GM12878 (cell line): ENCODE results near the gene PIK3R5. TPM values are rescaled to one million over a fixed set of nuclear protein-coding genes. Genes with fewer than 3 reads are reported as not detected.

Experiments used
- ATAC-seq: fragments of 200-7000 bp; cut with Tn5 transposase; 3 replicates; pipeline ENCODE4 v1.9.1; 2020; ENCODE audit warnings: mild to moderate bottlenecking, moderate library complexity
- BruUV-seq: library from RNA; stranded (reverse); fragments of 400-500 nt; replicated peaks from 2 replicates; lab custom pipeline; 2021; lab: Mats Ljungman, UMichigan
- CTCF ChIA-PET: fragments of 300-600 bp; sonication (Branson Sonifier 250); formaldehyde crosslinking; extraction: SDS; loops from one replicate; lab custom pipeline; 2021; ENCODE audit warnings: inconsistent platforms; lab: Yijun Ruan, JAX
- POLR2A ChIA-PET: fragments of 350-600 bp; formaldehyde crosslinking; extraction: SDS; loops from one replicate; lab custom pipeline; 2021; ENCODE audit warnings: inconsistent platforms; lab: Charles Lee
- RAD21 ChIA-PET: fragments of 300-600 bp; sonication (Branson Sonifier 250); formaldehyde crosslinking; loops from one replicate; lab custom pipeline; 2023; ENCODE audit warnings: antibody characterized with exemption; ENCODE audit not compliant: unreplicated experiment; lab: Charles Lee
- SMC1A ChIA-PET: fragments of 300-600 bp; sonication (Branson Sonifier 250); formaldehyde crosslinking; loops from one replicate; lab custom pipeline; 2023; ENCODE audit not compliant: unreplicated experiment, uncharacterized antibody; lab: Charles Lee
- DNase-seq: peaks from one replicate; pipeline ENCODE4 v3.0.0-alpha.2; 2011; ENCODE audit warnings: low read depth, low spot score
- FAIRE-seq: peaks from 3 replicates; lab custom pipeline; 2011; peaks lifted over from hg19 to GRCh38; lab: Jason Lieb, UNC
- H2AFZ ChIP-seq: 2 replicates; pipeline ENCODE4 v1.6.0; 2011; ENCODE audit warnings: low read depth, low read length, control low read depth; ENCODE audit not compliant: control insufficient read depth
- H3K27ac ChIP-seq: 2 replicates; pipeline ENCODE4 v1.5.1; 2011; ENCODE audit warnings: control low read depth; ENCODE audit not compliant: control insufficient read depth, insufficient read depth
- H3K27me3 ChIP-seq, 2 experiments: replicated peaks in 1 of 2; 2 replicates each; pipeline versions ENCODE4 v1.6.0 to v1.6.1; 2011; ENCODE audit warnings: low read length in 1 of 2; ENCODE audit not compliant: control insufficient read depth in 2 of 2, insufficient read depth in 2 of 2
- H3K36me3 ChIP-seq, 2 experiments: 2 replicates each; pipeline ENCODE4 v1.5.1; 2011; ENCODE audit warnings: low read length in 1 of 2; ENCODE audit not compliant: control insufficient read depth in 2 of 2, insufficient read depth in 2 of 2
- H3K4me1 ChIP-seq: 2 replicates; pipeline ENCODE4 v1.6.1; 2011; ENCODE audit warnings: mild to moderate bottlenecking, low read length, moderate library complexity, mixed read lengths; ENCODE audit not compliant: control insufficient read depth, insufficient read depth
- H3K4me2 ChIP-seq: 2 replicates; pipeline ENCODE4 v1.6.0; 2011; ENCODE audit warnings: control low read depth; ENCODE audit not compliant: control insufficient read depth, insufficient read depth
- H3K4me3 ChIP-seq: fragments of 200-600 bp; sonication (generic); 2 replicates; pipeline ENCODE4 v1.5.1; 2016
- H3K79me2 ChIP-seq: 2 replicates; pipeline ENCODE4 v1.6.0; 2011; ENCODE audit warnings: low read length; ENCODE audit not compliant: control insufficient read depth, insufficient read depth
- H3K9ac ChIP-seq: 2 replicates; pipeline ENCODE4 v1.8.0; 2011; ENCODE audit warnings: low read length, control low read depth, mixed read lengths; ENCODE audit not compliant: control insufficient read depth, insufficient read depth
- H3K9me3 ChIP-seq: replicated peaks from 3 replicates; pipeline ENCODE4 v1.5.1; 2011; ENCODE audit warnings: mild to moderate bottlenecking, low read length; ENCODE audit not compliant: control insufficient read depth, insufficient read depth
- H4K20me1 ChIP-seq: 2 replicates; pipeline ENCODE4 v1.6.0; 2011; ENCODE audit not compliant: control insufficient read depth, insufficient read depth
- IKZF2 ChIP-seq, 2 experiments: fragments of 450-650 bp; IDR thresholded peaks; 2 replicates each; pipeline ENCODE4 v1.6.1; 2017; ENCODE audit warnings: mild to moderate bottlenecking in 2 of 2, moderate library complexity in 2 of 2
- IRF5 ChIP-seq: fragments of 450-650 bp; IDR thresholded peaks from 2 replicates; pipeline ENCODE4 v1.6.1; 2017; ENCODE audit warnings: borderline replicate concordance
- POLR2AphosphoS2 ChIP-seq: IDR thresholded peaks from 2 replicates; pipeline ENCODE4 v1.6.1; 2011; ENCODE audit warnings: low read depth, mild to moderate bottlenecking, low read length, improper control_type of control experiment, moderate library complexity
- WGBS: methylation state at CpG from one replicate; pipeline ENCODE4 v1.1.6; 2016; ENCODE audit warnings: low lambda C conversion rate; ENCODE audit not compliant: insufficient replicate concordance, insufficient coverage; ENCODE audit errors: missing lambda C conversion rate; 5-methylcytosine and 5-hydroxymethylcytosine counted together
- in situ Hi-C: fragments of 300-500 bp; cut with MboI; formaldehyde crosslinking; loops from 9 replicates; pipeline ENCODE4 v1.14.3; 2018; ENCODE audit warnings: mixed read lengths
- intact Hi-C: fragments of 100-400 bp; cut with micrococcal nuclease; formaldehyde crosslinking; loops from one replicate; pipeline ENCODE4 v1.14.2; 2022; ENCODE audit not compliant: unreplicated experiment
- polyA plus RNA-seq, 11 experiments: library from polyadenylated mRNA; depleted of rRNA in 4 of 11; unstranded in 6 of 11; stranded (reverse) in 5 of 11; fragments of >200 nt; fragmentation: Nextera tagmentation in 4 of 11; fragmentation: Illumina TruSeq in 1 of 11; extraction: Ambion mirVana in 4 of 11; extraction: Trizol in 1 of 11; gene quantifications; 1 replicate in 1 of 11; 2 replicates in 10 of 11; pipeline versions ENCODE4 v1.2.1 to v1.2.3, GENCODE V29; 2011 to 2016; ENCODE audit warnings: inconsistent platforms in 2 of 11, missing spikeins in 2 of 11, low read depth in 1 of 11
- total RNA-seq, 4 experiments: library from RNA; depleted of rRNA in 3 of 4; stranded (reverse); fragments of >200 nt in 3 of 4; fragmentation: Illumina TruSeq in 1 of 4; extraction: Trizol in 1 of 4; gene quantifications; 2 replicates each; pipeline versions ENCODE4 v1.2.1 to v1.2.3, GENCODE V29; 2013 to 2021

Gene PIK3R5
- total and polyA plus RNA-seq, 10 of the 15 experiments (the other 5 are each of a cell fraction or from before 2014, with no cell fraction given): 9.5 to 50.8 (median 35.5) TPM

GRCh38 chr17:8875436-8875835 lies 90.1 kb downstream of the PIK3R5 start:
- DNase-seq (no peak), FAIRE-seq (no peak), ATAC-seq (no peak)
- Histone ChIP-seq H3K36me3 (peaks cover 4 to 6% of the 10 kb centered on the region in 2 experiments; a peak in 3 of 4 replicates), H3K9ac (no peak overlapping the region), H3K27me3 (no peaks in the 10 kb centered on the region), H3K79me2 (no peaks in the 10 kb centered on the region), H3K4me2 (no peak overlapping the region), H3K27ac (no peak overlapping the region), H2AFZ (no peak overlapping the region), H3K4me1 (peaks cover 12% of the 10 kb centered on the region), H3K9me3 (no peaks in the 10 kb centered on the region), H3K4me3 (no peak overlapping the region), H4K20me1 (no peaks in the 10 kb centered on the region)
- in situ Hi-C loops (no loop called here), intact Hi-C loops (no loop called here)
- CTCF ChIA-PET: interaction anchor here (1.5 kb wide), 2 partner anchors 8 to 89 kb away, joined by 4 read pairs; partner anchors contain the start of gene PIK3R6
- TF ChIP-seq IRF5: no peak
- TF ChIP-seq IKZF2 (IDR thresholded peaks at IDR 0.05): no peak
- 0 out of 2 replicates have a peak, but pooled peaks have one; percentile 2 for TF ChIP-seq POLR2AphosphoS2
- RAD21 ChIA-PET: interaction anchor here (1.3 to 1.7 kb wide), 2 partner anchors 10 to 20 kb away, joined by 3 to 5 read pairs; no protein-coding TSS in a partner anchor
- 94% methylated on average over 12 of the region's 12 CpGs for WGBS
- SMC1A ChIA-PET: interaction anchor here (1.4 to 1.5 kb wide), 2 partner anchors 20 to 87 kb away, joined by 4 to 6 read pairs; no protein-coding TSS in a partner anchor
- no TSS peak for BruUV-seq
- POLR2A ChIA-PET: interaction anchor here (2.0 kb wide), 1 partner anchor 8 kb away, joined by 7 read pairs; the partner anchor contains the start of gene PIK3R6
